OCI-LY3 (cell line): ENCODE results near the gene CCDC80.

ENCODE experiments used
- CTCF ChIP-seq: fragments of 200-600, 300-600 bp; sonication (generic); IDR thresholded peaks from 2 replicates; pipeline ENCODE4 v1.5.1; 2014; ENCODE audit warnings: antibody characterized with exemption, low read length, low read depth
- EZH2phosphoT487 ChIP-seq: fragments of 200-600 bp; shearing (Covaris generic); IDR thresholded peaks from 2 replicates; pipeline ENCODE4 v1.6.1; 2018; ENCODE audit warnings: antibody characterized with exemption, mixed run types, low read depth

DNA sequence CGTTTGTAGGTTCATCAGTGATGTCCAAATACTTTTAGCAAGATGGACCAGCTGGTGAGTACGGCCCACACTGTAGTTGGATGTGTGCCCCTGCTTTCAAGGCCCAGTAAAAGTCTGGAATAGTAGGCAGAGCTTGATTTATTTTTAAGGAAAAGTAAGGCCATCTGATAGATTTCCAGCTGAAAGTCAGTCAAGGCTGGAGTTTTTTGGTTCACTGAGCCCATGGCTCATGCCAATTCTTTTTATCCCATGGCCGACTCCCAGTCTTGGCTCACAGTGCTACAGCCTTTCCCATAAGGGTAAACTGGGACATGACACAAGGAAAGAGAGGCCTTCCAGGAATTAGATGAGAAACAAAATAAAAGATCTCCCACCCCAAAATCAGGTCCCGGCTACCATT, 13.5 kb downstream of the CCDC80 start:
- no peak for TF ChIP-seq CTCF
- no peak for TF ChIP-seq EZH2phosphoT487
